Osteocyte (in vitro differentiated cells): ENCODE data around the gene MAMDC4. TPM values are rescaled to one million over a fixed set of nuclear protein-coding genes. Genes with fewer than 3 reads are reported as not detected.
A peak's percentile ranks its signal among the peaks of the same experiment; 100 is the strongest.

ENCODE experiments used
- DNase-seq: peaks from one replicate; pipeline ENCODE4 v3.0.0; 2021; ENCODE audit warnings: mixed read lengths; ENCODE audit not compliant: unreplicated experiment; ENCODE audit errors: extremely low spot score
- H3K27ac Mint-ChIP-seq: one replicate; pipeline ENCODE4 v1.8.0; 2021; ENCODE audit warnings: mild to moderate bottlenecking, mixed read lengths; ENCODE audit not compliant: unreplicated experiment
- H3K27me3 Mint-ChIP-seq: one replicate; pipeline ENCODE4 v1.8.0; 2021; ENCODE audit warnings: mixed read lengths; ENCODE audit not compliant: unreplicated experiment
- H3K36me3 Mint-ChIP-seq: one replicate; pipeline ENCODE4 v1.8.0; 2021; ENCODE audit warnings: mixed read lengths; ENCODE audit not compliant: unreplicated experiment
- H3K4me1 Mint-ChIP-seq: one replicate; pipeline ENCODE4 v1.8.0; 2021; ENCODE audit warnings: mixed read lengths; ENCODE audit not compliant: unreplicated experiment
- H3K4me3 Mint-ChIP-seq: one replicate; pipeline ENCODE4 v1.8.0; 2021; ENCODE audit warnings: mild to moderate bottlenecking, moderate library complexity, mixed read lengths; ENCODE audit not compliant: unreplicated experiment
- H3K9me3 Mint-ChIP-seq: one replicate; pipeline ENCODE4 v1.8.0; 2021; ENCODE audit warnings: mixed read lengths; ENCODE audit not compliant: unreplicated experiment
- total RNA-seq: library from RNA; stranded (reverse); gene quantifications from 2 replicates; pipeline ENCODE4 v1.2.1, GENCODE V29; 2021
- TF ChIP-seq, protein P1 (sequence below): fragments of 200-600 bp; sonication (generic); IDR thresholded peaks from 2 replicates; pipeline ENCODE4 v1.5.0; 2021; ENCODE audit warnings: antibody characterized with exemption, mild to moderate bottlenecking, moderate library complexity

The MAMDC4 gene
- total RNA-seq, 1 donor from 2014 or later, result 9.4 TPM

DNA sequence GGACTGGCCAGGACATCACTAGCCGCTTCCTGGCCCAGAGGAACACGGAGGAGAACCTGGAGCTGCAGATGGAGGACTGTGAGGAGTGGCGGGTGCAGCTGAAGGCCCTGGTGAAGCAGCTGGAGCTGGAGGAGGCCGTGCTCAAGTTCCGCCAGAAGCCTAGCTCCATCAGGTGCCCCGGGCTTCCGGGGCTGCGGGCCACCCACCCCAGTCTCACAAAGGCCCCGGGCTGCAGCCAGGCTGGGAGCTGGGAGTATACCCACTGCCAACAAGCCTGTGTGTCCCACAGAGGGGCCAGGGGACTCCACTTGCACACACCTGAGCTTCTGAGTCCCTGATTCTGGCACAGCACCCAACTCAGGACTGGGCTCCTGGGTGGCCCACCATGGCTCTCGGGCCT lies 46.1 kb upstream of the MAMDC4 start:
- no peak overlapping the region for H3K4me3 Mint-ChIP-seq
- no peak for DNase-seq
- peaks cover 30% of the 10 kb centered on the region for H3K4me1 Mint-ChIP-seq
- TF ChIP-seq, protein P1, sequence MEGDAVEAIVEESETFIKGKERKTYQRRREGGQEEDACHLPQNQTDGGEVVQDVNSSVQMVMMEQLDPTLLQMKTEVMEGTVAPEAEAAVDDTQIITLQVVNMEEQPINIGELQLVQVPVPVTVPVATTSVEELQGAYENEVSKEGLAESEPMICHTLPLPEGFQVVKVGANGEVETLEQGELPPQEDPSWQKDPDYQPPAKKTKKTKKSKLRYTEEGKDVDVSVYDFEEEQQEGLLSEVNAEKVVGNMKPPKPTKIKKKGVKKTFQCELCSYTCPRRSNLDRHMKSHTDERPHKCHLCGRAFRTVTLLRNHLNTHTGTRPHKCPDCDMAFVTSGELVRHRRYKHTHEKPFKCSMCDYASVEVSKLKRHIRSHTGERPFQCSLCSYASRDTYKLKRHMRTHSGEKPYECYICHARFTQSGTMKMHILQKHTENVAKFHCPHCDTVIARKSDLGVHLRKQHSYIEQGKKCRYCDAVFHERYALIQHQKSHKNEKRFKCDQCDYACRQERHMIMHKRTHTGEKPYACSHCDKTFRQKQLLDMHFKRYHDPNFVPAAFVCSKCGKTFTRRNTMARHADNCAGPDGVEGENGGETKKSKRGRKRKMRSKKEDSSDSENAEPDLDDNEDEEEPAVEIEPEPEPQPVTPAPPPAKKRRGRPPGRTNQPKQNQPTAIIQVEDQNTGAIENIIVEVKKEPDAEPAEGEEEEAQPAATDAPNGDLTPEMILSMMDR, result no peak
- H3K9me3 Mint-ChIP-seq, result no peaks in the 10 kb centered on the region
- H3K27me3 Mint-ChIP-seq, result peaks cover 9% of the 10 kb centered on the region
- peaks cover 3% of the 10 kb centered on the region for H3K36me3 Mint-ChIP-seq
- no peak overlapping the region for H3K27ac Mint-ChIP-seq

DNA sequence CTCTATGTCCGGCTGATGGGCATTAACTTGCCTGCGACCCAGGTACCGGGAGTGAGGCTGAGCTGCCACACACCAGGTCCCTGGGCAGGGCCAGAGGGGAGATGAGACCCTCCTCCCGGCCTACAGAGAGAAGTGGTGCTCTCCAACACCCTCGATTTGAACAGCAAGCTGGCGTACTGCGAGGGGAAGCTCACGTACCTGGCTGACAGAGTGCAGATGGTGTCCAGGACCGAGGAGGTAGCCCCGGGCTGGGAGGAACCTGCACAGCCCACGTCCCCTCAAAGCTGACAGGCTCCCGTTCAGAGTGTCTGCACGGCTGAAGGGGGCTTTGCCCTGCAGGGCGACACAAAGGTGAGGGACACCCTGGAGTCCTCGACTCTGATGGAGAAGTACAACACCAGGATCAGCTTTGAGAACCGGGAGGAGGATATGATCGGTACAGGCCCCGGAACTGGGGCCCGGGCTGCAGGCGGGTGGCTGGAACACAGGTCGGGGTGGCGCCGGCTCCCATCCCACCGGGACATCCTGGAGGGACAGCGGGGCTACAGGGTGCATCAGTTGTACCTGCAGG lies 45.4 kb upstream of the MAMDC4 start:
- DNase-seq, result no peak
- Mint-ChIP-seq H3K4me3 (peak overlapping the region; percentile 80), H3K9me3 (no peaks in the 10 kb centered on the region), H3K36me3 (peaks cover 3% of the 10 kb centered on the region), H3K27ac (no peak overlapping the region), H3K4me1 (peaks cover 28% of the 10 kb centered on the region), H3K27me3 (peaks cover 6% of the 10 kb centered on the region)
- TF ChIP-seq, protein P1, result no peak

GRCh38 chr9:136807281-136808074 lies 44.7 kb upstream of the MAMDC4 start, which contains the start of gene RABL6:
RABL6 (plus strand) TSS chr9:136807948; CDS start chr9:136808197, 249 bp downstream.
- peak; percentile 93 for DNase-seq

GRCh38 chr9:136808075-136808805 lies 43.9 kb upstream of the MAMDC4 start:
- Mint-ChIP-seq H3K9me3 (no peaks in the 10 kb centered on the region), H3K4me3 (peak overlapping the region; percentile 76)
- DNase-seq, result no peak

More at GRCh38 chr9:136807281-136808074, 44.7 kb upstream of the MAMDC4 start, which contains the start of gene RABL6:
- no peaks in the 10 kb centered on the region for H3K9me3 Mint-ChIP-seq
- peaks cover 28% of the 10 kb centered on the region for H3K4me1 Mint-ChIP-seq
- TF ChIP-seq, protein P1, result no peak
- H3K4me3 Mint-ChIP-seq, result peak within 1 kb of the TSS; percentile 80
- peak within 1 kb of the TSS; percentile 82 for H3K27ac Mint-ChIP-seq
- no peaks in the 10 kb centered on the region for H3K27me3 Mint-ChIP-seq
- peaks cover 3% of the 10 kb centered on the region for H3K36me3 Mint-ChIP-seq

More at GRCh38 chr9:136808075-136808805, 43.9 kb upstream of the MAMDC4 start:
- peaks cover 28% of the 10 kb centered on the region for H3K4me1 Mint-ChIP-seq
- H3K27ac Mint-ChIP-seq, result peak overlapping the region; percentile 59
- H3K27me3 Mint-ChIP-seq, result no peaks in the 10 kb centered on the region
- TF ChIP-seq, protein P1, result no peak
- peaks cover 8% of the 10 kb centered on the region for H3K36me3 Mint-ChIP-seq
